ENCODE results near the gene UROD. TPM values are rescaled to one million over a fixed set of nuclear protein-coding genes. Genes with fewer than 3 reads are reported as not detected.

UROD gene
- total RNA-seq, 3 donors from 2014 or later = 74.1 to 115 (median 77.1) TPM

GRCh38 chr1:45032837-45033236 lies 20.8 kb downstream of the UROD start:
- Histone ChIP-seq H3K9me3 (no peaks in the 10 kb centered on the region), H3K4me1 (no peaks in the 10 kb centered on the region), H3K27me3 (no peaks in the 10 kb centered on the region), H3K27ac (no peak overlapping the region), H3K4me3 (no peak overlapping the region), H3K36me3 (no peaks in the 10 kb centered on the region)
- TF ChIP-seq POLR2A (IDR thresholded peaks at IDR 0.05) (no peak), POLR2AphosphoS5 (IDR thresholded peaks at IDR 0.05) (no peak)
- TF ChIP-seq, protein P1, sequence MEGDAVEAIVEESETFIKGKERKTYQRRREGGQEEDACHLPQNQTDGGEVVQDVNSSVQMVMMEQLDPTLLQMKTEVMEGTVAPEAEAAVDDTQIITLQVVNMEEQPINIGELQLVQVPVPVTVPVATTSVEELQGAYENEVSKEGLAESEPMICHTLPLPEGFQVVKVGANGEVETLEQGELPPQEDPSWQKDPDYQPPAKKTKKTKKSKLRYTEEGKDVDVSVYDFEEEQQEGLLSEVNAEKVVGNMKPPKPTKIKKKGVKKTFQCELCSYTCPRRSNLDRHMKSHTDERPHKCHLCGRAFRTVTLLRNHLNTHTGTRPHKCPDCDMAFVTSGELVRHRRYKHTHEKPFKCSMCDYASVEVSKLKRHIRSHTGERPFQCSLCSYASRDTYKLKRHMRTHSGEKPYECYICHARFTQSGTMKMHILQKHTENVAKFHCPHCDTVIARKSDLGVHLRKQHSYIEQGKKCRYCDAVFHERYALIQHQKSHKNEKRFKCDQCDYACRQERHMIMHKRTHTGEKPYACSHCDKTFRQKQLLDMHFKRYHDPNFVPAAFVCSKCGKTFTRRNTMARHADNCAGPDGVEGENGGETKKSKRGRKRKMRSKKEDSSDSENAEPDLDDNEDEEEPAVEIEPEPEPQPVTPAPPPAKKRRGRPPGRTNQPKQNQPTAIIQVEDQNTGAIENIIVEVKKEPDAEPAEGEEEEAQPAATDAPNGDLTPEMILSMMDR (IDR thresholded peaks at IDR 0.05) = no peak
- no peak for DNase-seq (ENCODE audit: low spot score in 2 of 2)
- intact Hi-C loops (cut with DNase I; ENCODE audit: low total_unique reads) = no loop called here

GRCh38 chr1:45033356-45033755 lies 21.3 kb downstream of the UROD start:
- H3K27me3 ChIP-seq = no peaks in the 10 kb centered on the region
- H3K4me3 ChIP-seq = no peak overlapping the region
- H3K9me3 ChIP-seq = no peaks in the 10 kb centered on the region
- no peaks in the 10 kb centered on the region for H3K36me3 ChIP-seq
- intact Hi-C loops (cut with DNase I; ENCODE audit: low total_unique reads) = no loop called here
- H3K27ac ChIP-seq = no peak overlapping the region
- no peaks in the 10 kb centered on the region for H3K4me1 ChIP-seq
- DNase-seq (ENCODE audit: low spot score in 2 of 2) = no peak
- TF ChIP-seq, protein P1 (IDR thresholded peaks at IDR 0.05) = no peak

DNA sequence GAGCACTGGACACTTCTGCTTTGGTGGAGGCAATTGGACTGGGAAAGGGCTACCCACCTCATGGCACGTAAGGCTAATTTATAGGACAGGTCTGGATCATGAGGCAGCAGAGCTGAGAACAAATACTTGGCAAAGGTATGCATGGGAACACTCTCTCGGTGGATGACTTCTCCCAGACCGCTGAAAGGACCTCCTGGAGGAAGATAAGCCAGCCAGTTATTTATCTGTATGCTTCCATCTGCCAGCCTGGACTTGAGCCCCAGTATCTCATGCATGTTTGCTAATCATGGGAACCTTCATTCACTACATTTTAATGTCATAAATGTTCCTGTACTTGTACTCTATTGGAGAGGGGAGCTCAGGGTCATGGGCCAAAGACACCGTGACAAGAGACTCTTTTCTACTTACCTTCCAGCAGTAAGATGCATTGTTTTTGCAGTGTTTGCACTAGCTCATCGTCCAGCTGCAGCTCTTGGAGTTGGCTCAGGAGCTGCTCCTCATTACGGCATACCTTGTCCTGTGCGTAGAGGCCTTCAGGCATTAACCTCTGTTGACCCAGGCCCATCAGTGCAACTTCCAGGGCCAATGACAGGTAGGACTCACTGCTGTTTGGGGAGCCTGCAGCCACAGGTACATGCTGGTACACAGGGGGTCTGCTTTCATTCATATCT lies 23.7 kb downstream of the UROD start:
- Histone ChIP-seq H3K27me3 (no peaks in the 10 kb centered on the region), H3K9me3 (no peaks in the 10 kb centered on the region), H3K36me3 (no peaks in the 10 kb centered on the region), H3K27ac (no peak overlapping the region), H3K4me1 (no peaks in the 10 kb centered on the region), H3K4me3 (no peak overlapping the region)
- intact Hi-C loops (cut with DNase I; ENCODE audit: low total_unique reads) = no loop called here
- TF ChIP-seq POLR2AphosphoS5 (IDR thresholded peaks at IDR 0.05) (no peak), POLR2A (IDR thresholded peaks at IDR 0.05) (no peak)
- TF ChIP-seq, protein P1 (IDR thresholded peaks at IDR 0.05) = no peak
- DNase-seq (ENCODE audit: low spot score in 2 of 2) = no peak

GRCh38 chr1:45037456-45037855 lies 25.4 kb downstream of the UROD start:
- no peak for DNase-seq (ENCODE audit: low spot score in 2 of 2)
- TF ChIP-seq POLR2AphosphoS5 (IDR thresholded peaks at IDR 0.05) (no peak), POLR2A (IDR thresholded peaks at IDR 0.05) (no peak)
- TF ChIP-seq, protein P1 (IDR thresholded peaks at IDR 0.05) = no peak
- no peaks in the 10 kb centered on the region for H3K27me3 ChIP-seq
- H3K36me3 ChIP-seq = no peaks in the 10 kb centered on the region
- H3K27ac ChIP-seq = no peak overlapping the region
- intact Hi-C loops (cut with DNase I; ENCODE audit: low total_unique reads) = no loop called here
- H3K4me3 ChIP-seq = no peak overlapping the region
- no peaks in the 10 kb centered on the region for H3K4me1 ChIP-seq
- no peaks in the 10 kb centered on the region for H3K9me3 ChIP-seq

- Histone ChIP-seq H3K4me3 (no peak overlapping the region), H3K27me3 (no peaks in the 10 kb centered on the region), H3K27ac (no peak overlapping the region), H3K36me3 (no peaks in the 10 kb centered on the region), H3K4me1 (no peaks in the 10 kb centered on the region), H3K9me3 (no peaks in the 10 kb centered on the region)
- TF ChIP-seq POLR2A (IDR thresholded peaks at IDR 0.05) = no peak
- TF ChIP-seq POLR2AphosphoS5 (IDR thresholded peaks at IDR 0.05) = no peak
- TF ChIP-seq, protein P1 (IDR thresholded peaks at IDR 0.05) = no peak
- DNase-seq (ENCODE audit: low spot score in 2 of 2) = no peak
- intact Hi-C loops (cut with DNase I; ENCODE audit: low total_unique reads) = no loop called here
Measured at GRCh38 chr1:45038240-45038639, 26.2 kb downstream of the UROD start.
